CD4-positive, alpha-beta T cell treated with Interleukin-17A for 1 hour (primary cell): ENCODE results near the gene FRYL.
A peak's percentile ranks its signal among the peaks of the same experiment; 100 is the strongest.
"Not testable (repeated sequence)": the region's sequence is repeated elsewhere in the genome, so short reads cannot be mapped to it uniquely, and the experiment has no call there.

Experiments used
- DNase-seq: peaks from one replicate; pipeline ENCODE4 v3.0.0-alpha.2; 2020

The FRYL gene

DNA sequence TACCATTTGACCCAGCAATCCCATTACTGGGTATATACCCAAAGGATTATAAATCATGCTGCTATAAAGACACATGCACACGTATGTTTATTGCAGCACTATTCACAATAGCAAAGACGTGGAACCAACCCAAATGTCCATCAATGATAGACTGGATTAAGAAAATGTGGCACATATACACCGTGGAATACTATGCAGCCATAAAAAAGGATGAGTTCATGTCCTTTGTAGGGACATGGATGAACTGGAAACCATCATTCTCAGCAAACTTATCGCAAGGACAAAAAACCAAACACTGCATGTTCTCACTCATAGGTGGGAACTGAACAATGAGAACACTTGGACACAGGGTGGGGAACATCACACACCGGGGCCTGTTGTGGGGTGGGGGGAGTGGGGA is 34.9 kb downstream of the FRYL start:
- not testable (repeated sequence) for DNase-seq

DNA sequence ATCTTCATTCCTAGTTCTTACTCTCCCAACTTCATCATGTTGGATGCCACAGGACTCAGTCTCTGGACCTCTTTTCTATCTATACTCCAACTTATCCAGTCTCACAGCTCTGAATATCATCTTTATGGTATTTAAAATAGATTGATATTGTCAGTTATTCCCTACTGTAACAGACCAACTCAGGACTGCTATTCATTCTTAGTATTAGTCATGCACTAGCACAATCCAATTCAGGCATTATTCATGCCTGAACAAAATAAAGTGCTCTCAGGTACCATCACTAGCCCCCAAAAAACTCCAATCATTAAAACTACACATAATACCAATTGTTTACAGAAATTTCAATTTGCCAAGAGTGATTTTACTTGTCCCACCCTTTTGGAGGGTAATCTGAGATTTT is 37.7 kb downstream of the FRYL start:
- no peak for DNase-seq

DNA sequence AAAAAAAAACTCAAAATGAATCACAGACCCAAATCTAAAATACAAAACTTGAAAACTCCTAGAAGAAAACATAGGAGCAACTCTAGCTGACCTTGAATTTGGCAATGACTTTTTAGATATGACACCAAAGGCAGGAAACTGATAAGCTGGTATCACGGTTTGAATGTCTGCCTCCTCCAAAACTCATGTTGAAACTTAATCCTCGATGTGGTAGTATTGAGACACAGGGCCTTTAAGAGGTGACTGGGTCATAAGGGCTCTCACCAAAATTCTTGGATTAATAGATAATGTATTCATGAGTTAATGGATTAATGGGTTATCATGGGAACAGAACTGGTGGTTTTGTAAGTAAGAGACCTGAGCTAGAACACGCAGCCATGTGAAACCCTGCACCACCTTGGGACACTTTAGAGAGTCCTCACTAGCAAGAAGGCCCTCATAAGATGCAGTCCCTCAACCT is 40.5 kb downstream of the FRYL start:
- DNase-seq, result no peak

DNA sequence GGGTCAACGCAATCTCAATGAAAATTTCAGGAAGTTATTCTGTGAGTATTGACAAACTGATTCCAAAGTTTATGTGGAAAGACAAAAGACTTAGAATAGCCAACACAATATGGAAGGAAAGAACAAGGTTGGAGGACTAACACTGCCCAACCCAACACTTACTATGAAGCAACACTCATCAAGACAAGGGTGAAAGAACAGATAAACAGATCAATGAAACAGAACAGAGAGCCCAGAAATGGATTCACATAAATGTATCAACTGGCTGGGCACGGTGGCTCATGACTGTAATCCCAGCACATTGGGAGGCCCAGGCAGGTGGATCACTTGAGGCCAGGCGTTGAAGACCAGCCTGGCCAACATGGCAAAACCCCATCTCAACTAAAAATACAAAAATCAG is 41.2 kb downstream of the FRYL start:
- no peak for DNase-seq

DNA sequence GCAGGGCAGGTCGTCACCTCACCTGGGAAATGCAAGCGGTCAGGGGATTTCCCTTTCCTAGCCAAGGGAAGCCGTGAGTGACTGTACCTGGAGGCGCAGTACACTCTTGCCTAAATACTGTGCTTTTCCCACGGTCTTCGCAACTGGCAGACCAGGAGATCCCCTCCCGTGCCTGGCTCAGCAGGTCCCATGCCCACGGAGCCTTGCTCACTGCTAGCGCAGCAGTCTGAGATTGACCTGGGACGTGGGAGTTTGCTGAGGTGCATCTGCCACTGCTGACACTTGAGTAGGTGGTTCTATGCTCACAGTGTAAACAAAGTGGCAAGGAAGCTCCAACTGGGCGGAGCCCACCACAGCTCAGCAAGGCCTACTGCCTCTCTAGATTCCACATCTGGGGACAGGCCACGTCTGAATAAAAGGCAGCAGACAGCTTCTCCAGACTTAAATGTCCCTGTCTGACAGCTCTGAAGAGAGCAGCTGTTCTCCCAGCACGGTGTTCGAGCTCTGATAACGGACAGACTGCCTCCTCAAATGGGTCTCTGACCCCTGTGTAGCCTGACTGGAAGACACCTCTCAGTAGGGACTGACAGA is 51.1 kb downstream of the FRYL start:
- DNase-seq, result peak; percentile 43

DNA sequence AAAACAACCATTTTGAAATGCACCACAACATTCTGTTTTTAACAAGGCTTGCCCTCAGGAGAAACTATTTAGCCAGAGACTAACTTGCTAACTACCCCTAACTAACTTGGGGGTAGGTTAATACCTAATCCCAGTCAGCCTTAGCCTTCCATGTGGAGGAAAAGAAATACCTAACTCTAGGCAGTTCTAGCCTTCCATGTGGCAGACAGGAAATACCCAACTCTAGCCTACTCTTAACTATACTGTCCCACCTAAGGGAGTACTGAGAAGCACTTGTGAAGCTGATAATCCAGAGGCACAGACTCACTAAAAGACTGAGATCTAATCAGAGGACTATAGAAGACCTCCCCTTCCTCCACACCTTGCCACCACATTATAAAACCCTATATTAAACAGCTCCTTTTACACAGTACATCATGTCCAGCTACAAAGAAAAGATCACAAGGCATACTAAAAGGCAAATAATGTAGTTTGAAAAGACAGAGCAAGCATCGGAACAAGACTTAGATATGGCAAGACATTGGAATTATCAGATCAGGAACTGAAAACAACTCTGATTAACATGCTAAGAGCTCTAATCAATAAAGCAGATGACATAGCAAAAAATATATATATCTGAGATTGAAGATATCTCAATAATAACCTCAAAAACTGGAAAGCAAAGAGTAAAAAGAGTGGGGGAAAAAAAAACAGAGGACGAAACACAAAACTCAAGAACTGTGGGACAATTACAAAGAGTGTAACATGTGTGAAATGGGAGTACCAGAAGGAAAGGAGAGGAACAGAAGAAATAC is 52.2 kb downstream of the FRYL start:
- no peak for DNase-seq

DNA sequence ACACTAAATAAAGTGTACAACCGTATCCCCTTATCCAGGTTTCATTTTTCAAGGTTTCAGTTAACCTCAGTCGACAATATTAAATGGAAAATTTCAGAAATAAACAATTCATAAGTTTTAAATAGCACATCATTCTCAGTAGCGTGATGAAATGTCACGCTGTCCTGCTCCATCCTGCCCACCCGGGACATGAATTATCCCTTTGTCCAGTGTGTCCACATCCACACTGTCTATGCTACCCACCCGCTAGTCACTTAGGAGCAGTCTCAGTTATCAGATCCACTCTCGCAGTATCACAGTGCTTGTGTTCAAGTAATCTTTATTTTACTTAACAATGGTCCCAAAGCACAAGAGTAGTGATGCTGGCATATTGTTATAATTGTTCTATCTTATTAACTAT is 54.7 kb downstream of the FRYL start:
- DNase-seq, result no peak

DNA sequence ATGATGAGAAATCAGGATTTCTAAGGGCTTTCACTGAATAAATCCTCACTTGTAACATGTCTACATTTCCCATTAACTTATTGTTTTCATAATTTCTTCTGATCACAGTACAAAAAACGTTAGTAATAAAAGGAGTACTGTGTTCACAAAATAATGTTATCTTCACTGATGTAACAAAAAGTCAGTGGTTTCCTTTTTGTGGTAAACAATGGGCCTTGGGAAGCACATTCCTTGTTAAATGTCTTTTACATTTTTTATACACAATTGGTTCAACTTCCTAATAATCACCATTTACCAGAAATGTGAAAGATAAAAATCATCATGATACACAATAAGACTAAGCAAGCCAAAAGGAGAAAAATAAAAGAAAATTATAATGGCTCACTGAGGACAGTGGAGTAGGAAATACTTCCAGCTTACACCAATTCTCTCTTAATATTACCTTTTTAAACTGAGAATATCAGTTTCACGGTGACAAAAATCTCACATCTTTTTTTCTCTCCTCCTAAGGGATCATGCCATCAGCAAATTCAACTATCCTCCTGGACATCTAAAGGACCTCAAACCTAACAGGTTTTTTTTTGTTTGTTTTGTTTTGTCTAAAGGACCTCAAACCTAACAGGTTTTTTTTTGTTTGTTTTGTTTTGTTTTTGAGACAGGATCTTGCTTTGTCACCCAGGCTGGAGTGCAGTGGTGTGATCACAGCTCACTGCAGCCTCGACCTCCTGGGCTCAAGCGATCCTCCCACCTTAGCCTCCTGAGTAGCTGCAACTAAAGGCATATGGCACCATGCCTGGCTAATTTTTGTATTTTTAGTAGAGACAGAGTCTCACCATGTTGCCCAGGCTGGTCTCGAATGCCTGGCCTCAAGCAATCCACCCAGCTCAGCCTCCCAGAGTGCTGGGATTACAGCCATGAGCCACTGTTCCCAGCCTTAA is 57.3 kb downstream of the FRYL start:
- no peak for DNase-seq

DNA sequence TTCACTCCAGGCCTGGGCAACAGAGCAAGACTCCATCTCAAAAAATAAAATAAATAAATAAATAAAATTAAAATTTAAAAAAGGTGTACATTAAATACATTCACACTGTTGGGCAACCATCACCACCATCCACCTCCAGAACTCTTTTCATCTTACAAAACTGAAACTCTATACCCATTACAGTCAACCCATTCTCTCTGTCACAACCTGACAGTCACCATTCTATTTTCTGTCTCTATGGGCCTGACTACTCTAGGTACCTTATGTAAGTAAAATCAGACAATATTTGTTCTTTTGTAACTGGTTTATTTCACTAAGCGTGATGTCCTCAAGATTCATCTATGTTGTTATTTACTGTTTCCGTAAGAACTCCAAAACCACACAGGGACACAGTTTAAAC is 59.6 kb downstream of the FRYL start:
- no peak for DNase-seq

DNA sequence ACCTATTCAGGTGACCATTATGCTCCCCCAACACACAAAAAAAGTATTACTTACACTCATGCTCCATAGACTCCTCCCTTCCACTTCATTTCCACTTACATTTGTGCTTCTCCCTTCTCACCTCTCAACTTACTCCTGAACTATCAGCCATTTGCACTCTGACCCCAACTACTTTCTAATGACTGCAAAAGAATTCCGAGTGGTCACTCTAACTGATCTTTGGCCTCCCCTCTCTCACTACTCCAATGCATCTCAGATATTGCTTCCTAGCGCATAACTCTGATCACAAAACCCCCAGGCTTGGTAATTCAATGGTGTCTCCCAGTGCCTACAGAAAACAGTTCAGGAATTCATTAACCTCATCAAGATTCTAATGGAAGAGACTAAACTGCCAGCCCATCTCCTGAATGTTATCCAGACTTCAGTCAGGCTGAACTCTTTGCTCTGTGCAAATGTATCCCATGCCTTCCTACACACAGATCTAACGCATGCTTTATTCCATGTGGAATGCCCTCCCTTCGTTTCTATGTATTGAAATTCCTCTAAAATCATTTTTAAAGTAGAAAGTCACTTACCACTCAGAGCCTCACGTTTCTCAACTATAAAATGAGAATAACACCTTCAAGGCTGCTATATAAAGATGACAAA is 61.1 kb downstream of the FRYL start:
- no peak for DNase-seq

DNA sequence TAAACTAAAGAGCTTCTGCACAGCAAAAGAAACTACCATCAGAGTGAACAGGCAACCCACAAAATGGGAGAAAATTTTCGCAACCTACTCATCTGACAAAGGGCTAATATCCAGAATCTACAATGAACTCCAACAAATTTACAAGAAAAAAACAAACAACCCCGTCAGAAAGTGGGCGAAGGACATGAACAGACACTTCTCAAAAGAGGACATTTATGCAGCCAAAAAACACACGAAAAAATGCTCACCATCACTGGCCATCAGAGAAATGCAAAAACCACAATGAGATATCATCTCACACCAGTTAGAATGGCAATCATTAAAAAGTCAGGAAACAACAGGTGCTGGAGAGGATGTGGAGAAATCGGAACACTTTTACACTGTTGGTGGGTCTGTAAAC is 63.8 kb downstream of the FRYL start:
- DNase-seq, result not testable (repeated sequence)

DNA sequence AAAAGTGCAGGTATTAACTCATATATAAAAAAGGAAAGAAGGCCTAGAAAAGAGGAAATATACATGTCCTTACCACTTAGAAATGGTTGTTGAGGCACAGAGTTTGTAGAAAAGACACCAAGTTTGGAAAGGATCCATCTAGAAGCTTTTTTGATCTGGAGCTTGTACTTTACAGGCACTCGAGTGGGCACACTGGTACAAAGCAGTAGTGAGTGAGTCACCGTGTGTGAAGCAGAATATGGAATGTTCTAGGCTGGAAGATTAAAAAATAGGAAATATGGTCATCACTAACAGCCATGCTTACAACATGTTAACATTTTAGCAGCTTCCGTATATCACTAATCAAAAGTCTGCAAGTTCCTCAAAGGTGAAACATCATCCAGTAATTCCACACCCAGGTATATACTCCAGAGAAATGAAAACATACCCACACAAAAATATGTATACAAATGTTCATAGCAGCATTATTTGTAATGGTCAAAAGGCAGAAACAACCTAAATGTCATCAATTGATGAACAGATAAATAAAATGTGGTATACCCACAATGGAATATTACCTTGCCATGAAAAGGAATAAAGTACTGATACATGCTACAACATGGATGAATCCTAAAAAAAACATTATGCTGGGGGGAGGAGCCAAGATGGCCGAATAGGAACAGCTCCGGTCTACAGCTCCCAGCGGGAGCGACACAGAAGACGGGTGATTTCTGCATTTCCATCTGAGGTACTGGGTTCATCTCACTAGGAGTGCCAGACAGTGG is 69.5 kb downstream of the FRYL start:
- DNase-seq, result no peak

DNA sequence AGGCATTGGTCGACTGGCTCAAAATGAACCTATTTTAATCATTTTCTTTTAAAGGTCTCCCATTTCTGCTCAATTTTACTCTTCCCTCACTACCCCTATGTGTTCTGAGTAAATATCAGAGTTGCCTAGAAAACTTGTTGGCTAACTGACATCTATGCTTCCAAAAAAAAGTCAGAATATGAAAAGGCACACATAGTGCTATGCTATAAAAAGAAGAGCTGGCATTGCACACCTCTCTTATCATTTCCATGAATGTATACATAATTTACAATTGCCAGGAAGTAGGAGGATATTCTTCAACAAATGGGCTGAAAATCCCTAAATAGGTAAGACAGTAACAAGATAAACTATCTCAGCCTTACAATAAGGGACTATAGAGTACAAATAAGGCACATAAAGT is 70.2 kb downstream of the FRYL start:
- no peak for DNase-seq

DNA sequence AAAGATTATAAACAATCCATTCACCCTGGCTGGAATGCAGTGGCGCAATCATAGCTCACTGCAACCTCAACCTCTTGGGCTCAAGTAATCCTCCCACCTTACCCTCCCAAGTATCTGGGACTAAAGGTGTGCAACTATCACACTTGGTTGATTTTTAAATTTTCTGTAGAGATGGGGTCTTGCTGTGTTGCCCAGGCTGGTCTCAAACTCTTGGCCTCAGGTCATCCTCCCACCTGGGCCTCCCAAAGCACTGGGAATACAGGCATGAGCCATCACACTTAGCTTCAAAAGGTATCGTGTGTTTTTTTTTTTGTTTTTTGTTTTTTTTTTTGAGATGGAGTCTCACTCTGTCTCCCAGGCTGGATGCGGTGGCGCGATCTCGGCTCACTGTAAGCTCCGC is 71.5 kb downstream of the FRYL start:
- DNase-seq, result no peak

DNA sequence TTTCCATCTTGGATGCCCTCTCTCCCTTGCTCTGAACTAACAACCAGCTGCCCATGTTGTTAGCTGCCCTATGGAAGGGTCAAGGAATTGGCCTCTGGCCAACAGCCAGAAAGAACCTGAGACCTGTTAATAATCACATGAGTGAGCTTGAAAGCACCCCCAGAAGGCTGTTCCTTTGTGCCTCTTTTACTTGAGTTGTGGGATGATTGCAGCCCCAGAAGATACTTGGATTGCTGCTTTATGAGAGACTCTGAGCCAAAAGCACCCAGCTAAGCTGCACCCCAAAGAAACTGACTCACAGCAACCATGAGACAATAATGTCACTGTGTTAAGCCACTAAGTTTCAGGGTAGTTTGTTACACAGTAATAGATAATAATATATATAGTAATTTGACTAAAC is 73.3 kb downstream of the FRYL start:
- no peak for DNase-seq

DNA sequence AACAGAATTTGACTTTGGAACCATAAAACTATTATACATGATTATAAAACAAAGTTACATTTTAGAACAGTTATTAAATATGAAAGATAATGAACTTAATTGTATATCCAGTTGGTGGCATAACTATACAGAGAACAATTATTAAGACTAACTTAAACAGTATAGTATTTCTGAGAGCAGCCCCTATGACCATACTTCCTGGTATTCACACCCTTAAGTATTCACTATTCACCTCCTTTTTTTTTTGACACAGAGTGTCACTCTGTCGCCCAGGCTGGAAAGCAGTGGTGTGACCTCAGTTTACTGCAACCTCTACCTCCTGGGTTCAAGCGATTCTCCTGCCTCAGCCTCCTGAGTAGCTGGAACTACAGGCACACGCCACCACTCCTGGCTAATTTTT is 74.5 kb downstream of the FRYL start:
- no peak for DNase-seq

DNA sequence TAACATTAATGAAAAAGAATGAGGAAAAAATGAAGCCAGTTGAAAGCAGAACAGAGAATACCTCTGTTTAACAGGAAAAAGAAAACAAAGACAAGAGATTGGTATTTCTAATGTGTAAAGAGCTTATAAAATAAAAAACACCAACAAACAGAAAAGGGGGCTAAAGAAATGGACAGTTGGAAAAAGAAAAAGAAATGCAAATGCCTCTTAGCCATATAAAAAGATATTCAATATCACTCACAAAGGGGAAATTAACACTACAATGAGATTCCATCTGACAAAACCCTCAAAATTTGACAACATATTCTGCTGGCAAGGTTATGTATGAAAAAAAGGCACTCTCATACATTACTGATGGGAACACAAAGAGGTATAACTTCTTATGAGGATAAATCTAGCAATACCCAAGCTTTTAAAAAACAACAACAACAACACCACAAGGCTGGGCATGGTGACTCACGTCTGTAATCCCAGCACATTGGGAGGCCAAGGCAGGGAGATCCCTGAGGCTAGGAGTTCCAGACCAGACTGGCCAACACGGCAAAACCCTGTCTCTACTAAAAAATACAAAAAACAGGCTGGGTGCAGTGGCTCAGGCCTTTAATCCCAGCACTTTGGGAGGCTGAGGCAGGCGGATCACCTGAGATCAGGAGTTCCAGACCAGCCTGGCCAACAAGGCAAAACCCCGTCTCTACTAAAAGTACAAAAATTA is 75.8 kb downstream of the FRYL start:
- no peak for DNase-seq

DNA sequence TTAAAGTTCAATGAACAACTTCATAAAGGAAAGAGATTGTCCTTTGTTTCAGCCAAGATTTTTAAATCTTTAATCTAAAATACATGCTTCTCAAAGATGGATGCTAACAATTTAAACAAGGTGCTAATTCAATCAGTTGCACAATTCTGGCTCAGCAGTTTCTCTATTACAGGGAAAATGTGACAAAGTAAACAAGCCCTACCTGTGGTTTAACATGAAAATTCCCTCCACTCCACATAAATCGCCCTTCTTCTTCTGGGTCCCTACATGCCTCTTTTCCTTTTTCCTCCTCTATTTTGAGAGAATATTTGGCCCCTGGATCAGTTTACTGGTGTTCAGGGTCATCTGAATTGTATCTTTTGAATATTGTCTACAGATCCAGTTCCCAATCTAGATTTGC is 80.6 kb downstream of the FRYL start:
- no peak for DNase-seq

DNA sequence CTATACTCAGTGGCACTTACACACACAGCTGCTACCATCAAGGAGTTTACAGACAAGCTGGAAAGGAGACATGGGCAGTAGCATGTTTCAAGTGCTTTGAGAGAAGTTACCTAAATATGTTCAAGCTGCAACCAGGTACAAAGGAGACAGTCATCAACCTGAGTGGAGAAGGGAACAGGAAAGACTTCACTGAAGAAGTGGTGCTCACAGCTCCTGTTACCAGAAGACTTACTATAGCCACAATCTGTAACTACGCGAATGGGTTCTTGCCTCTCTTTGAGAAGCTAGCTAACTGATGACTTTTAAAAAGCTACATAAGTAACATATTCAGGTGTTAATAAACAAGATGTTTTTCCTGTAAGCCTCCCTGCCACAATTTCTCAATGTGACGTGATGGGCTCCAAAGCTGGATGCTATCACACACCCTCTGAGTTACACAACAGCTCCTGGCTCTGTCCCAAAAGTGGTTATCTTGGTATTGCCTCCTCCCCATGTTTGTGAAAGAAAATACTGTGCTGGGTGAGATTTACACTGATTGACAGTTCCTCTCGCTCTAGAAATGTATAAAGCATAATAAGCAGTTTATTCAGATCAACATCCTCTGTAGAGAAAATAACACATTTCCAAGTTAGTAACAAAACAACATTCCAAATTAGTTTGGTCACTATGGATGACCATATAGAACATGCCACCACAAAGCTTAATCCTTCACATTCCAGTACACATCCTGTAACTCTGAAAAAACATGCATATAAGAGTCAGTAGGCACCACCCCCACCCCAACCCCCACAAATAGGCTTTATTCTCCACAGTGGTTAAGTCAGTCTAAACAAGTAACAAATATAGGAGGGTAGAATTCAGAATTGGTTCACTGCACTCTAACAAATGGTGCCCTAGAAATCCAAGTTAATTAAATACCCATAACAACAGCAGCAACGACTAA is 81.8 kb downstream of the FRYL start:
- DNase-seq, result no peak

DNA sequence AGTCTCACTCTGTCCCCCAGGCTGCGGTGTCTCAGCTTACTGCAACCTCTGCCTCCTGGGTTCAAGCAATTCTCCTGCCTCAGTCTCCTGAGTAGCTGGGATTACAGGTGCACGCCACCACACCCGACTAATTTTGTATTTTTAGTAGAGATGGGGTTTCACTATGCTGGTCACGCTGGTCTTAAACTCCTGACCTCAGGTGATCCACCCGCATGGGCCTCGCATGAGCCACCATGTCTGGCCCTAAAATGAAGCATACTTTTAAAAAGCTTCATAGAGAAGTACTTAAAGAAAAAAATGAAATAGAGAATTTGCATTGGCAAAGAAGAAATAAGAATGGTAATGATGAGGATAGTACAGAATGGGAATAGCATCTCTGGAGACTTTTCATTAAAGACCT is 82.6 kb downstream of the FRYL start:
- DNase-seq, result not testable (repeated sequence)

DNA sequence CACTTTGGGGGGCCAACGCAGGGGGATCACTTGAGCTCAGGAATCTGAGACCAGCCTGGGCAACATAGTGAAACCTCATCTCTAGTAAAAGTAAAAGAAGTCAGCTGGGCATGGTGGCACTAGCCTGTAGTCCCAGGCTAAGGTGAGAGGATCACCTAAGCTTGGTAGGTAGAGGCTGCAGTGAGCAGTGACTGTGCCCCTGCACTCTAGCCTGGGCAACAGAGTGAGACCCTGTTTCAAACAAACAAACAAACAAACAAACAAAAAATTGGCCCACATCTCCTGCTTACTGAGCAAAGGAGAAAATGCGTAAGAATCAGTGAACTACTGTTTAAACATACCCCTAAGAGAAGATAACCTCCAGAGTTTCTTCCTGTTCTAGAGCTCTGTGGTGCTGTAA is 85.3 kb downstream of the FRYL start:
- no peak for DNase-seq
